ENCODE data around the gene TERT. TPM values are rescaled to one million over a fixed set of nuclear protein-coding genes. Genes with fewer than 3 reads are reported as not detected.

Gene TERT
- total RNA-seq, 3 donors from 2014 or later (not counting 1 experiment from before 2014, with no cell fraction given), result not detected

- no peaks in the 10 kb centered on the region for H3K36me3 ChIP-seq (ENCODE audit: control insufficient read depth, insufficient read depth, low read length)
- no peak for ATAC-seq
- H3K27ac ChIP-seq (ENCODE audit: low read length), result no peak overlapping the region
- Mint-ChIP-seq H3K36me3 (no peaks in the 10 kb centered on the region), H3K27me3 (ENCODE audit: low read depth in 2 of 2) (peaks cover 0 to 4% of the 10 kb centered on the region in 2 donors), H3K9me3 (no peaks in the 10 kb centered on the region), H3K27ac (no peak overlapping the region), H3K4me3 (no peak overlapping the region), H3K4me1 (no peaks in the 10 kb centered on the region)
- intact Hi-C loops (cut with micrococcal nuclease), result no loop called here
- no peaks in the 10 kb centered on the region for H3K27me3 ChIP-seq (ENCODE audit: control insufficient read depth, insufficient read depth, low read length)
- H3K9me3 ChIP-seq (ENCODE audit: control insufficient read depth, insufficient read depth, low read length), result no peaks in the 10 kb centered on the region
- no peak overlapping the region for H3K4me3 ChIP-seq (ENCODE audit: low read length)
- 83% methylated on average over 21 of the region's 21 CpGs for WGBS (ENCODE audit: insufficient coverage)
- H3K4me1 ChIP-seq (ENCODE audit: control insufficient read depth, insufficient read depth, low read length), result no peaks in the 10 kb centered on the region
- no peak for DNase-seq
- TF ChIP-seq CTCF (IDR thresholded peaks at IDR 0.05), result no peak
Observed at GRCh38 chr5:1210832-1211251, 84.0 kb downstream of the TERT start.

- H3K27me3 Mint-ChIP-seq (ENCODE audit: low read depth in 2 of 2), result peaks cover 4% of the 10 kb centered on the region in 2 donors
- 89% methylated on average over 21 of the region's 21 CpGs for WGBS (ENCODE audit: insufficient coverage)
Observed at GRCh38 chr5:1209896-1210776, 84.7 kb downstream of the TERT start.

GRCh38 chr5:1209489-1209852 lies 85.4 kb downstream of the TERT start:
- ATAC-seq (no peak), DNase-seq (no peak)
- Histone ChIP-seq H3K27me3 (ENCODE audit: control insufficient read depth, insufficient read depth, low read length) (no peaks in the 10 kb centered on the region), H3K4me1 (ENCODE audit: control insufficient read depth, insufficient read depth, low read length) (no peaks in the 10 kb centered on the region), H3K27ac (ENCODE audit: low read length) (no peak overlapping the region), H3K9me3 (ENCODE audit: control insufficient read depth, insufficient read depth, low read length) (no peaks in the 10 kb centered on the region), H3K36me3 (ENCODE audit: control insufficient read depth, insufficient read depth, low read length) (no peaks in the 10 kb centered on the region), H3K4me3 (ENCODE audit: low read length) (no peak overlapping the region)
- no peaks in the 10 kb centered on the region for H3K4me1 Mint-ChIP-seq
- no peaks in the 10 kb centered on the region for H3K9me3 Mint-ChIP-seq
- H3K27ac Mint-ChIP-seq, result no peak overlapping the region
- H3K27me3 Mint-ChIP-seq (ENCODE audit: low read depth in 2 of 2), result peaks cover 4 to 8% of the 10 kb centered on the region in 2 donors
- intact Hi-C loops (cut with micrococcal nuclease), result no loop called here
- 84% methylated on average over 2 of the region's 2 CpGs for WGBS (ENCODE audit: insufficient coverage)
- H3K36me3 Mint-ChIP-seq, result no peaks in the 10 kb centered on the region
- no peak overlapping the region for H3K4me3 Mint-ChIP-seq
- no peak for TF ChIP-seq CTCF (IDR thresholded peaks at IDR 0.05)

More at GRCh38 chr5:1209896-1210776, 84.7 kb downstream of the TERT start:
- Histone ChIP-seq H3K36me3 (ENCODE audit: control insufficient read depth, insufficient read depth, low read length) (no peaks in the 10 kb centered on the region), H3K4me3 (ENCODE audit: low read length) (no peak overlapping the region), H3K27me3 (ENCODE audit: control insufficient read depth, insufficient read depth, low read length) (no peaks in the 10 kb centered on the region), H3K27ac (ENCODE audit: low read length) (no peak overlapping the region), H3K9me3 (ENCODE audit: control insufficient read depth, insufficient read depth, low read length) (no peaks in the 10 kb centered on the region), H3K4me1 (ENCODE audit: control insufficient read depth, insufficient read depth, low read length) (no peaks in the 10 kb centered on the region)
- DNase-seq (no peak), ATAC-seq (no peak)
- intact Hi-C loops (cut with micrococcal nuclease), result no loop called here
- TF ChIP-seq CTCF (IDR thresholded peaks at IDR 0.05), result no peak
- Mint-ChIP-seq H3K4me3 (no peak overlapping the region), H3K4me1 (no peaks in the 10 kb centered on the region), H3K27ac (no peak overlapping the region), H3K36me3 (no peaks in the 10 kb centered on the region), H3K9me3 (no peaks in the 10 kb centered on the region)
